GM12874 (cell line): ENCODE data around the gene FUT9.

ENCODE experiments used
- TF ChIP-seq, protein P1 (sequence below): IDR thresholded peaks from 2 replicates; pipeline ENCODE4 v1.5.1; 2011; ENCODE audit warnings: low read depth, mild to moderate bottlenecking, control low read depth, low read length, moderate library complexity; ENCODE audit not compliant: insufficient read depth

FUT9 gene

DNA sequence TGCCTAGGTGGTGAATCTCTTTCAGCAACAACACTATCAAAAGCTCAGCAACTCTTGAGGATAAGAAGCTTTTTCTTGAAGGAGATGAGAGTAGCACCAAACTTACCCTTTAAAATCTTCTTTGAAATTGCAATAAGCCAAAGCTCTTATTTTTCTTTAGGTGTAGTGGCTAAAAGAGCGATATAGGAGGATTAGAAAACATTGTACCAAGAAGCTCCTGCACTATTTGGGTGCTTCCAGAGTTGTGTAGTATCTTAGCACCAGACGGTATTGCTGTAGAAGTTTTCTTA, 1.2 kb downstream of the FUT9 start:
- TF ChIP-seq, protein P1, sequence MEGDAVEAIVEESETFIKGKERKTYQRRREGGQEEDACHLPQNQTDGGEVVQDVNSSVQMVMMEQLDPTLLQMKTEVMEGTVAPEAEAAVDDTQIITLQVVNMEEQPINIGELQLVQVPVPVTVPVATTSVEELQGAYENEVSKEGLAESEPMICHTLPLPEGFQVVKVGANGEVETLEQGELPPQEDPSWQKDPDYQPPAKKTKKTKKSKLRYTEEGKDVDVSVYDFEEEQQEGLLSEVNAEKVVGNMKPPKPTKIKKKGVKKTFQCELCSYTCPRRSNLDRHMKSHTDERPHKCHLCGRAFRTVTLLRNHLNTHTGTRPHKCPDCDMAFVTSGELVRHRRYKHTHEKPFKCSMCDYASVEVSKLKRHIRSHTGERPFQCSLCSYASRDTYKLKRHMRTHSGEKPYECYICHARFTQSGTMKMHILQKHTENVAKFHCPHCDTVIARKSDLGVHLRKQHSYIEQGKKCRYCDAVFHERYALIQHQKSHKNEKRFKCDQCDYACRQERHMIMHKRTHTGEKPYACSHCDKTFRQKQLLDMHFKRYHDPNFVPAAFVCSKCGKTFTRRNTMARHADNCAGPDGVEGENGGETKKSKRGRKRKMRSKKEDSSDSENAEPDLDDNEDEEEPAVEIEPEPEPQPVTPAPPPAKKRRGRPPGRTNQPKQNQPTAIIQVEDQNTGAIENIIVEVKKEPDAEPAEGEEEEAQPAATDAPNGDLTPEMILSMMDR = no peak

DNA sequence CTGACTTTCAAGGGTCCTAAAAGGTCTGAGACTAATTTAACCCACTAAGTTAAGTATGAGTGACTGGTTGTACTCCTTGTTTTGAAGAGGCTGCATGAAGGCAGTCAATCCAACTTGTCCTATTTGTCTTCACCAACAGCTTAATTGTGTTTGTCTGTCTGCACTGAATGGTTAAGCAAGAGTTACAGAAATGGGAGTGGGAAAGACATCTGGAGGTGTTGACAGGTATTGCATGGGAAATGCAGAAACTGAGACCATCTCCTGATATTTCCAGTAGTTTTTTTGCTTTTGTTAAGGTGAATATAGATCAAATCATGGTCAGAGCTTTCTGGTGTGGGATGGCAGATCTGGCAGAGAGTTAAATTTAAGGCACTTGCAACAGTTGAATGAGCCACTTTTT, 6.5 kb downstream of the FUT9 start:
- TF ChIP-seq, protein P1 = no peak

DNA sequence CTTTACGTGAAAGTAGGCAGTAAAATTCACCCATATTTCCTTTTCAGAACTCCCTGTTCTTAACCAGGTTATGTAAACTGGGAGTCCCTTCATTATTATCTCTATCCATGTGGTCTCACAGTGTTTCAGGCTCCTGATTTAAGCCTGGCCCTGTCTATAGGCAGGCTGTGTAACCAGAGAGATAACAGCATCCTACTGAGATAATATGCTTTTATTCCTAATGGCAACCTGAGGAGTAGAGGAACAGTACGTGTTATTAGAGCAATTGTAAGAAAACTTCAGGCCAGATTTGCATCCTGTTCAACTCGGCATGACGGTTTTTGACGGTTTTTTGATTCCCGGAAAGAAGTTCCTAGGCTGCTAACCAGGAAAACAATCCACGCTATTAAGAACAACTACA, 16.9 kb downstream of the FUT9 start:
- TF ChIP-seq, protein P1 = no peak

DNA sequence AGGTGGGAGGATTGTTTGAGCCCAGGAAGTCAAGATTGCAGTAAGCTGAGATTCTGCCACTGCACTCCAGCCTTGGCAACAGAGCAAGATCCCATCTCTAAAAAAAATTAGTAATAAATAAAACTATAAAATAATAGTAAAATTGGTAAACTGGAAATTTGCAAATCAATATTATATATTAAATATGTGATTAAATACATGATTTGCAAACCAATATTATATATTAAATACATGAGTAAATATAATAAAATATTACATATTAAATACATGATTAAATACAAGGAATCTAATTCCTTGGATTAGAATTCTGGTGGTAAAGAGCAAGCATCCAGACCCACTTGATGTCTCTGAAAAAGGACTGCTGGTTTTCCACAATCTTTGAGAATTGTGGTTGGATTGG, 35.8 kb downstream of the FUT9 start:
- TF ChIP-seq, protein P1 = no peak

DNA sequence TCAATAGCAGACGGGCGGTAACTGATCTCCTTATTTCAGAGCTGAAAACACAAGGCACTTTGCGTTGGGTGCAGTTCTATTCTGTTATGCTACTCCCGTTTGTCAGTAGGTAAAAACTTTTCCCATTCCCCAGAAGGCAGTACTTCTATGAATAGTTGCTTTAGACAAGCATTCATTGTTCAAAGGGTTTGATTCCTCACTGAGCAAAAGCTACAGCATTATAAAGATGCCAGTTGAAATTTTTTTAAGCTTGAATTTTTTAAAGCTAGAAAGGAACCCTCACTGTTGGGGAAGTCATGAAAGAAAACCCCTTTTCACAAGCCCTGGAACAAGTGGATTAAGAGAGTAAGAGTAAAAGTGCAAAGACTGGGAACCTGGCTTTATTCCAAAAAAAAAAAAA, 42.3 kb downstream of the FUT9 start:
- TF ChIP-seq, protein P1 = no peak

DNA sequence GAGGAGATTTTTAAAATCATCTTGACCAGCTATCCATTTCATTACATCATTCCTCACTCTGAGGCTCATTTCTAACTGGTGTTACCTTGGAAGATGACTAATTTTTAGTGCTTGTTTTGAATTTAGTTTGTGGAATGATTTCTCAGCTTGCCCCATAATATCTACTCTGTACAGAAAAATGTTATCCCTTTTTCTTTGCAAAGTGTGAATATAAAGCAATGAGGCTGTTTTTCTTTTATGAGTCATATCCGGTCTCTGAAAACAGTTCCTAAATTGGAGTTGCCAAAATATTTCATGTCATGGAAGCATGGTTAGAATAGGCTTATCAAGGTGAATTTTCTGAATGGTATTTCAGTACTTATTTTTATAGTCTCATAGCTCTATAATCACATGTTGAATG, 43.8 kb downstream of the FUT9 start:
- TF ChIP-seq, protein P1 = no peak

DNA sequence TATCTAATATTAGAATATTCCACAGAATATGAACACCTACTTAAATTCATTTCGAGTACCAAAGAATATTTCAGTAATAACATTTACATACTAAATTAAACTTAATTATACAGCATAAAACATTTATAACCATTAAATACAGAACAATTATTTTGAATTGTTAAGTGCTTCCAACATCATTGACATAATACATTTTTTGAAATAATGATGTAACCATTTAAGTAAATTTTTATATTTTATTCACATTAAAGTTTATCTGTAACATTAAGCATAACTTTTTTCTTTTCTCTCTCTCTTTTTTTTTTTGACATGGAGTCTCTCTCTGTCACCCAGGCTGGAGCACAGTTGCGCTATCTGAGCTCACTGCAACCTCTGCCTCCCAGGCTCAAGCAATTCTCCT, 44.5 kb downstream of the FUT9 start:
- TF ChIP-seq, protein P1 = no peak

DNA sequence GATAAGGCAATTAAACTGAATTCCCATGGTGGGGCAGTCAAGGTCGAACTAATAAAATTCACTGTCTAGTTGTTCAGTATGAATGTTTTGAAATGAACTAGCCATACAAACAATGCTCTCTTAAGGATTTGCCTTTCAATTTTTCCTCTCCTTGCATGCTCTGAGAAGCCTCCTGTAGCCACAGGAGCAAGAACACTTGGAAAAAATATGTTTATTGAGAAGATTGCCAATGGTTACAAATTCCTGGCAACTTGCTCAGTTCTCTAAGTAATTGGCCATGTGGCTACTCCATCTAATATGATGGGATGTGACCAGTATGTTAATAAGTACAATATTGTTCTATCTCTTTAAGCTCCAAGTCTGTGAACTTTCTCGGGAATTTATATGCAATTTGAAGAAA, 49.4 kb downstream of the FUT9 start:
- TF ChIP-seq, protein P1 = no peak
